Activated CD8-positive, alpha-beta T cell treated with anti-CD3 and anti-CD28 coated beads for 36 hours (primary cell): ENCODE measurements around the gene FGD4. TPM values are rescaled to one million over a fixed set of nuclear protein-coding genes. Genes with fewer than 3 reads are reported as not detected.
A peak's percentile ranks its signal among the peaks of the same experiment; 100 is the strongest.

Experiments used
- ATAC-seq: fragments of 200-7000 bp; cut with Tn5 transposase; one replicate; pipeline ENCODE4 v1.10.0; 2021; ENCODE audit warnings: mild to moderate bottlenecking, moderate library complexity
- CTCF ChIA-PET: fragments of 350-600 bp; sonication (Branson Sonifier 250); formaldehyde crosslinking; loops from one replicate; lab custom pipeline; 2021; ENCODE audit warnings: antibody characterized with exemption; lab: Charles Lee
- POLR2A ChIA-PET: fragments of 350-600 bp; sonication (Branson Sonifier 250); formaldehyde crosslinking; loops from one replicate; lab custom pipeline; 2021; ENCODE audit warnings: antibody characterized with exemption; lab: Charles Lee
- DNase-seq: peaks from one replicate; pipeline ENCODE4 v3.0.0-alpha.2; 2020
- H3K27ac Mint-ChIP-seq: one replicate; pipeline ENCODE4 v1.8.0; 2021; ENCODE audit warnings: mild to moderate bottlenecking, mixed read lengths
- H3K27me3 Mint-ChIP-seq: one replicate; pipeline ENCODE4 v1.8.0; 2021; ENCODE audit warnings: mixed read lengths
- H3K36me3 Mint-ChIP-seq: one replicate; pipeline ENCODE4 v1.8.0; 2021; ENCODE audit warnings: low read depth, mixed read lengths
- H3K4me1 Mint-ChIP-seq: one replicate; pipeline ENCODE4 v1.8.0; 2021; ENCODE audit warnings: low read depth, mixed read lengths
- H3K4me3 Mint-ChIP-seq: one replicate; pipeline ENCODE4 v1.8.0; 2021; ENCODE audit warnings: mild to moderate bottlenecking, moderate library complexity, mixed read lengths
- H3K9me3 Mint-ChIP-seq: one replicate; pipeline ENCODE4 v1.8.0; 2021; ENCODE audit warnings: mixed read lengths
- CTCF ChIP-seq: fragments of 200-600 bp; IDR thresholded peaks from one replicate; pipeline ENCODE4 v1.8.0; 2022; ENCODE audit warnings: antibody characterized with exemption, mild to moderate bottlenecking
- intact Hi-C: fragments of 100-400 bp; cut with micrococcal nuclease; formaldehyde crosslinking; loops from one replicate; pipeline ENCODE4 v1.10.0; 2022
- total RNA-seq, 2 experiments: library from RNA; stranded (reverse); gene quantifications; one replicate each; pipeline ENCODE4 v1.2.3, GENCODE V29; 2021

FGD4 gene
- total RNA-seq, 2 experiments from 2014 or later: 0.05 to 0.25 TPM

DNA sequence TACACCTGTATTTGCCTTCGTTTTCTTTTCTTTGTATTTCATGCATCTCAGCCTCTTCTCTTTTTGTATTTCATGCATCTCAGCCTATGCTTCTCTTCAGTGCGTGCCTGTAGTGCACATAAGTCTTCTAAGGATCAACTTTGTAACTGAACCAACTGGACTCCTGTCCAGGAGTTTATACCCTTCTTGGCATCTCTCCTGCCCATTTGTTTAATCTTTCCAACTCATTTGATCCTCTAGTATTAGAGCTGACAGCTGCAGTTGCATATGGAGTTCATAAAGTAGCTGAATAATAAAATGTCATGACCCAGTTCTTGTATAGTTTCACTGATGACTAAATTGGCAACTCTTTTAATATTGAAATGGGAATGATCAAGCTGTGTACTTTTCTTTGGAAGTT, 89.7 kb downstream of the FGD4 start:
- Mint-ChIP-seq H3K27ac (no peak overlapping the region), H3K36me3 (no peaks in the 10 kb centered on the region), H3K4me1 (no peaks in the 10 kb centered on the region), H3K27me3 (peaks cover 4% of the 10 kb centered on the region), H3K9me3 (no peaks in the 10 kb centered on the region), H3K4me3 (no peak overlapping the region)
- intact Hi-C loops: no loop called here
- ATAC-seq (no peak), DNase-seq (no peak)
- TF ChIP-seq CTCF: no peak
- CTCF ChIA-PET: no interaction called here
- POLR2A ChIA-PET: no interaction called here

GRCh38 chr12:32490801-32491200, 91.4 kb downstream of the FGD4 start:
- ChIA-PET POLR2A (no interaction called here), CTCF (no interaction called here)
- Mint-ChIP-seq H3K4me3 (no peak overlapping the region), H3K36me3 (no peaks in the 10 kb centered on the region), H3K27me3 (peaks cover 4% of the 10 kb centered on the region), H3K4me1 (no peaks in the 10 kb centered on the region), H3K9me3 (no peaks in the 10 kb centered on the region), H3K27ac (no peak overlapping the region)
- ATAC-seq (no peak), DNase-seq (no peak)
- no peak for TF ChIP-seq CTCF
- intact Hi-C loops: no loop called here

- Mint-ChIP-seq H3K27me3 (peaks cover 5% of the 10 kb centered on the region), H3K4me3 (no peak overlapping the region), H3K36me3 (no peaks in the 10 kb centered on the region), H3K27ac (no peak overlapping the region), H3K9me3 (no peaks in the 10 kb centered on the region), H3K4me1 (peaks cover 3% of the 10 kb centered on the region)
- intact Hi-C loops: no loop called here
- POLR2A ChIA-PET: no interaction called here
- CTCF ChIA-PET: interaction anchor here (1.4 kb wide), 1 partner anchor 37 kb away, joined by 3 read pairs; no protein-coding TSS in a partner anchor
- no peak for ATAC-seq
- no peak for TF ChIP-seq CTCF
- no peak for DNase-seq
Observed at GRCh38 chr12:32493282-32493681, 93.9 kb downstream of the FGD4 start.

GRCh38 chr12:32494656-32495055, 95.3 kb downstream of the FGD4 start:
- no peak overlapping the region for H3K4me3 Mint-ChIP-seq
- H3K27me3 Mint-ChIP-seq: peaks cover 1% of the 10 kb centered on the region
- DNase-seq (peak; percentile 32), ATAC-seq (peak; percentile 79)
- no peak overlapping the region for H3K27ac Mint-ChIP-seq
- TF ChIP-seq CTCF: no peak
- peaks cover 3% of the 10 kb centered on the region for H3K4me1 Mint-ChIP-seq
- H3K9me3 Mint-ChIP-seq: no peaks in the 10 kb centered on the region
- intact Hi-C loops: no loop called here
- no peaks in the 10 kb centered on the region for H3K36me3 Mint-ChIP-seq
- ChIA-PET POLR2A (interaction anchor here (0.6 kb wide), 1 partner anchor 73 kb away, joined by 3 read pairs; no protein-coding TSS in a partner anchor), CTCF (no interaction called here)

- H3K27me3 Mint-ChIP-seq: peaks cover 1% of the 10 kb centered on the region
- H3K4me1 Mint-ChIP-seq: peaks cover 3% of the 10 kb centered on the region
- H3K27ac Mint-ChIP-seq: no peak overlapping the region
- intact Hi-C loops: no loop called here
- no peaks in the 10 kb centered on the region for H3K36me3 Mint-ChIP-seq
- H3K4me3 Mint-ChIP-seq: no peak overlapping the region
- ChIA-PET CTCF (no interaction called here), POLR2A (no interaction called here)
- DNase-seq (no peak), ATAC-seq (no peak)
- H3K9me3 Mint-ChIP-seq: no peaks in the 10 kb centered on the region
- no peak for TF ChIP-seq CTCF
Observed at GRCh38 chr12:32496946-32497345, 97.6 kb downstream of the FGD4 start.
